Natural killer cell treated with Interleukin-12 subunit alpha and Interleukin-12 subunit beta and Interleukin-15 and Interleukin-18, amount 100 ng/mL, for 72 hours (primary cell): ENCODE data around the gene SNPH. TPM values are rescaled to one million over a fixed set of nuclear protein-coding genes. Genes with fewer than 3 reads are reported as not detected.
A peak's percentile ranks its signal among the peaks of the same experiment; 100 is the strongest.

ENCODE experiments used
- ATAC-seq, 2 donors: fragments of 150-1000 bp; cut with Tn5 transposase in 1 of 2; sonication (Bioruptor Pico), chemical (Tn5 transposase) in 1 of 2; 2 replicates each; pipeline ENCODE4 v1.10.0; 2021
- DNase-seq: peaks from one replicate; pipeline ENCODE4 v3.0.0; 2022; ENCODE audit warnings: low spot score
- H3K27ac Mint-ChIP-seq, 2 donors: 1 replicate in 1 of 2; 2 replicates in 1 of 2; pipeline ENCODE4 v1.8.0; 2022; ENCODE audit warnings: mixed read lengths in 2 of 2, mild to moderate bottlenecking in 1 of 2, moderate library complexity in 1 of 2
- H3K27me3 Mint-ChIP-seq, 2 donors: 1 replicate in 1 of 2; 2 replicates in 1 of 2; pipeline ENCODE4 v1.8.0; 2022; ENCODE audit warnings: mixed read lengths in 2 of 2
- H3K36me3 Mint-ChIP-seq: one replicate; pipeline ENCODE4 v1.8.0; 2022; ENCODE audit warnings: mixed read lengths
- H3K4me1 Mint-ChIP-seq, 2 donors: 1 replicate in 1 of 2; 2 replicates in 1 of 2; pipeline ENCODE4 v1.8.0; 2022; ENCODE audit warnings: low read depth in 2 of 2, mixed read lengths in 2 of 2, mild to moderate bottlenecking in 1 of 2
- H3K4me3 Mint-ChIP-seq: one replicate; pipeline ENCODE4 v1.8.0; 2022; ENCODE audit warnings: mixed read lengths
- H3K9me3 Mint-ChIP-seq: 2 replicates; pipeline ENCODE4 v1.8.0; 2022; ENCODE audit warnings: mixed read lengths
- total RNA-seq, 2 donors: library from RNA; stranded (reverse); gene quantifications; one replicate each; pipeline ENCODE4 v1.2.3, GENCODE V29; 2022

Gene SNPH
- total RNA-seq, 2 donors from 2014 or later = 1.5 to 1.9 TPM

GRCh38 chr20:1300083-1300840, 34.2 kb downstream of the SNPH start:
- H3K4me3 Mint-ChIP-seq = no peak overlapping the region
- H3K36me3 Mint-ChIP-seq = no peaks in the 10 kb centered on the region
- peaks cover 6 to 9% of the 10 kb centered on the region in 2 donors for H3K4me1 Mint-ChIP-seq
- no peaks in the 10 kb centered on the region for H3K9me3 Mint-ChIP-seq
- H3K27ac Mint-ChIP-seq = peak overlapping the region; percentile 62 to 88
- DNase-seq (peak; percentile 50), ATAC-seq (no peak)
- no peaks in the 10 kb centered on the region for H3K27me3 Mint-ChIP-seq

DNA sequence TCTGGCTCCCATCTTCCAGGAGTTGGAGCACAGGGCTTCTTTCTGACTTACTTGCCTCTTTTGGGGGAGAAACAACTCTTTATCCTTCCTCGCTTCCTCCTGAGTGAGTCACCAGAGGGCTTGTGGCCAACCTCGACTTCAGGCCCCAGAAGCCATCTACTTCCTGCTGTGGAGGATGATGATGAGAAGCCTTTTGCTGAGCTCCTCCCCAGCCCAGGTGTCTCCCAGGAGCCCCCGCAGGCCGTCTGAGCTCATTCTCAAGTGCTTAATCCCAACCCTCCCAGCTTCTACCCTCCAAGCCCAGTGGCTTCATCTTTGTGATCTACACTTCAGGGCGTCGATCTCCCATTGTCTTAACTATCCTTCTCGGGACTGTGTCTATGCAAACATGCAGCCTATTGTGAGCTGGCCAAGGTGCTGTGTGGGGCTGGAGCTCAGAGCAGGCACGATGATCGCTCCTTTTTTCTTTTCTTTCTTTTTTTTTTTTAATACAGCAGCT, 35.0 kb downstream of the SNPH start:
- no peaks in the 10 kb centered on the region for H3K27me3 Mint-ChIP-seq
- DNase-seq (peak; percentile 54), ATAC-seq (peak; percentile 48 to 76)
- H3K4me3 Mint-ChIP-seq = peak overlapping the region; percentile 16
- no peaks in the 10 kb centered on the region for H3K36me3 Mint-ChIP-seq
- H3K4me1 Mint-ChIP-seq = peaks cover 6 to 9% of the 10 kb centered on the region in 2 donors
- no peaks in the 10 kb centered on the region for H3K9me3 Mint-ChIP-seq
- peak overlapping the region; percentile 62 to 88 for H3K27ac Mint-ChIP-seq

DNA sequence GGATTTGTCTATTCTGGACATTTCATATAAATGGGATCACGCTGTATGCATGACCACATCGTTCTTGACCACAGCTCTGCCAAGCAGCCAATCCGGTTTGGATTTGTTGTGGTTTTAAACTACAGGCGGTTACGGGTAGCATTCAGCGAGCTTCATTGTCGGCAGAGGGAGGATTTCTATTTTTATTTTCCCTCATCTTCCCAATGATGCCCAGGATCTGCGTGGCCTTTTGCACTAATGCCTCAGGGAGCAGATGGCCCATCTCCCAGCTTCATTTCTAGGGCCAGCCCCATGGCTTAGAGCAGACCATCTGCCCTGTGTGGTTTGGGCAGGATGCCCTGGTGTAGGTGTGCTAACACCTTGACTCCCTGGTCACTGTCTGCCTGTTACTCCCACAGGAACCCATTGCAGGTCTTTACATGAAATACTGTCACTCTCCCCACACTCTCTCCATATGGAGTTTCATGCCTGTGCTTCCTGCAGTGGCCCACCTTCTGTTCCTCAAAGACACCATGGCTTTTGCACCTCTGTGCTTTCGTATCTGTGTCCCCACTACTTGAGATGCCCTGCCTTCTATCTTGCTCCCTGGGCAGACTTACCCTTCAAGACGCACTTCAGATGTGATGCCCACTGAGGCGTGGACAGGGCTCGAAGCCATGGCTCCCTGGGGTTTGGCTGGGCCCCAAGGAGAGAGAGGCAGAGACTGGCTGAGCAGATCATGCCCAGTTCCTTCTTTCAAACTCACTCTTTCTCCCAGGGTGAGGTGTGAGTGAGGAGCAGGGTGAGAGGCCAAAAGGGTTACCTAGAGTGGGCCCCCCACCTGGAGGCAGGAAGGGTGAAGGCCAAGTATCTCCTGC, 36.8 kb downstream of the SNPH start:
- no peak overlapping the region for H3K27ac Mint-ChIP-seq

DNA sequence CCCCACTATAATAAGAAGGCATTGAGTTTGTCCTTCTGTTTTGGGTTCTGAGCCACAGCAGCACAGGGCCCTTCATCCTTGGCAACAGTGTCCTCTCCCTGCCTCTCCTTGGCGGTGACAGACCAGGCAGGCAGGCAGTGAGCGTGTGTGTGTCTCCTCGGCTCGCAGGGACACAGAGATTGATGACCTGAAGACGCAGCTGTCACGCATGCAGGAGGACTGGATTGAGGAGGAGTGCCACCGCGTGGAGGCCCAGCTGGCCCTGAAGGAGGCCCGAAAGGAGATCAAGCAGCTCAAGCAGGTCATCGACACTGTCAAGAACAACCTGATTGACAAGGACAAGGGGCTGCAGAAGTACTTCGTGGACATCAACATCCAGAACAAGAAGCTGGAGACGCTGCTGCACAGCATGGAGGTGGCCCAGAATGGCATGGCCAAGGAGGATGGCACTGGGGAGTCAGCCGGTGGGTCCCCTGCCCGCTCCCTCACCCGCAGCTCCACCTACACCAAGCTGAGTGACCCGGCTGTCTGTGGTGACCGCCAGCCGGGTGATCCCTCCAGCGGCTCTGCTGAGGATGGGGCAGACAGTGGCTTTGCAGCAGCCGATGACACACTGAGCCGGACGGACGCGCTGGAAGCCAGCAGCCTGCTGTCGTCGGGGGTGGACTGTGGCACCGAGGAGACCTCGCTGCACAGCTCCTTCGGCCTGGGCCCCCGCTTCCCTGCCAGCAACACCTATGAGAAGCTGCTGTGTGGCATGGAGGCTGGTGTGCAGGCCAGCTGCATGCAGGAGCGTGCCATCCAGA, 38.8 kb downstream of the SNPH start:
- Mint-ChIP-seq H3K4me3 (no peak overlapping the region), H3K27ac (no peak overlapping the region), H3K9me3 (no peaks in the 10 kb centered on the region), H3K4me1 (peaks cover 6 to 9% of the 10 kb centered on the region in 2 donors), H3K27me3 (no peaks in the 10 kb centered on the region), H3K36me3 (no peaks in the 10 kb centered on the region)
- ATAC-seq (no peak), DNase-seq (peak; percentile 18)

More for the DNA sequence above, 36.8 kb downstream of the SNPH start:
- no peak for ATAC-seq
- peak; percentile 34 for DNase-seq
- H3K9me3 Mint-ChIP-seq = no peaks in the 10 kb centered on the region
- no peaks in the 10 kb centered on the region for H3K27me3 Mint-ChIP-seq
- no peaks in the 10 kb centered on the region for H3K36me3 Mint-ChIP-seq
- H3K4me3 Mint-ChIP-seq = no peak overlapping the region
- peaks cover 6 to 9% of the 10 kb centered on the region in 2 donors for H3K4me1 Mint-ChIP-seq

- Mint-ChIP-seq H3K36me3 (no peaks in the 10 kb centered on the region), H3K9me3 (no peaks in the 10 kb centered on the region), H3K4me1 (peaks cover 6 to 8% of the 10 kb centered on the region in 2 donors), H3K27me3 (no peaks in the 10 kb centered on the region), H3K4me3 (no peak overlapping the region), H3K27ac (no peak overlapping the region)
- no peak for ATAC-seq
- no peak for DNase-seq
Observed at GRCh38 chr20:1305712-1306111, 39.6 kb downstream of the SNPH start.

GRCh38 chr20:1306316-1307135, 40.4 kb downstream of the SNPH start:
- no peaks in the 10 kb centered on the region for H3K9me3 Mint-ChIP-seq
- no peak overlapping the region for H3K4me3 Mint-ChIP-seq
- H3K27me3 Mint-ChIP-seq = peaks cover 0 to 3% of the 10 kb centered on the region in 2 donors
- DNase-seq (peak; percentile 54), ATAC-seq (no peak)
- no peak overlapping the region for H3K27ac Mint-ChIP-seq
- H3K4me1 Mint-ChIP-seq = no peaks in the 10 kb centered on the region
- no peaks in the 10 kb centered on the region for H3K36me3 Mint-ChIP-seq

DNA sequence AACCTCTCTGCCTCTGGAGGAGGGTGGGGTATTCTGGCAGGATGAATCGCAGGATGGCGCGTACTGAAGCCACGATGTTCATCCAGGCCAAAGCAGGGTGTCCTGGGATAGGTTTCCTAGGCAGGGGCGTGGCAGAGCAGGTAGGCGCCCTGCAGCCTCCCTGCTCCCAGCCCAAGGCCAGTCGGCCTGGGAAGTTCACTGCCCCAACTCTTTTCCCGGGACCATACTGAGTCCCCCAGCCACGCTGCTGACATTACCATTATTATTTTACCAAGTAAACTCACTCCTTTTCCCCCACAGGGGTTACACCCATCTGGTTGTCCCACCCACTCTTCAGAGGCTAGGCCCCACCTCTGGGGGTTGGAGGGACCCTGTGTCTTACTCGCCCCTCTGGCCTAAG, 41.1 kb downstream of the SNPH start:
- Mint-ChIP-seq H3K4me3 (no peak overlapping the region), H3K9me3 (no peaks in the 10 kb centered on the region), H3K36me3 (no peaks in the 10 kb centered on the region), H3K27me3 (peaks cover 0 to 3% of the 10 kb centered on the region in 2 donors), H3K4me1 (no peaks in the 10 kb centered on the region), H3K27ac (no peak overlapping the region)
- no peak for ATAC-seq
- no peak for DNase-seq

DNA sequence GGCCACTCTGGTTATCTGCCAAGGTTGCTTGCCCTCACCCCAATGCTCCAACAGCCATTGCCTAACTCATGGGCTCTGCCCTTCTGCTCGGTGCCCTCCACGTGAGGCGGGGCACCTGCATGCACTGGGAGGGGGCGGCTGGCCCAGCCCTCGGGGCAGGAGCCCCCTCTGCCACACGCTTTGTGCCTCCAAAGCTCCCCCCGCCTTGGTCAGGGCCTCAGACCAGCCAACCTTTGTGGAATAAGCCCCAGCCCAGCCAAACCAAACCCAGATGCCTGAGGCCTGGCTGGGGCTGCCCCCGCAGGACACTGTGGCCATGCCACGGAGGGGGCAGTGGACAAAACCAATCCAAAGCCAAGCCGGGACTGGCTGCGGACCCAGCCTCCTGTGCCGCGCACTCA, 41.5 kb downstream of the SNPH start:
- Mint-ChIP-seq H3K36me3 (no peaks in the 10 kb centered on the region), H3K9me3 (no peaks in the 10 kb centered on the region), H3K27ac (no peak overlapping the region), H3K27me3 (peaks cover 0 to 3% of the 10 kb centered on the region in 2 donors), H3K4me1 (no peaks in the 10 kb centered on the region), H3K4me3 (no peak overlapping the region)
- ATAC-seq (no peak), DNase-seq (peak; percentile 56)

GRCh38 chr20:1308067-1308701, 42.1 kb downstream of the SNPH start:
- Mint-ChIP-seq H3K9me3 (no peaks in the 10 kb centered on the region), H3K27ac (no peak overlapping the region), H3K4me1 (no peaks in the 10 kb centered on the region), H3K27me3 (peaks cover 0 to 3% of the 10 kb centered on the region in 2 donors), H3K4me3 (no peak overlapping the region), H3K36me3 (no peaks in the 10 kb centered on the region)
- ATAC-seq (peak in 1 of 2 donors; percentile 2), DNase-seq (peak; percentile 32)

GRCh38 chr20:1308702-1309095, 42.6 kb downstream of the SNPH start:
- Mint-ChIP-seq H3K27ac (no peak overlapping the region), H3K9me3 (no peaks in the 10 kb centered on the region), H3K4me3 (no peak overlapping the region), H3K4me1 (no peaks in the 10 kb centered on the region), H3K27me3 (peaks cover under 1 to 3% of the 10 kb centered on the region in 2 donors), H3K36me3 (no peaks in the 10 kb centered on the region)
- ATAC-seq (no peak), DNase-seq (peak; percentile 42)

GRCh38 chr20:1309439-1309847, 43.3 kb downstream of the SNPH start:
- ATAC-seq (no peak), DNase-seq (peak; percentile 51)
- no peaks in the 10 kb centered on the region for H3K4me1 Mint-ChIP-seq
- no peak overlapping the region for H3K4me3 Mint-ChIP-seq
- no peak overlapping the region for H3K27ac Mint-ChIP-seq
- no peaks in the 10 kb centered on the region for H3K36me3 Mint-ChIP-seq
- H3K9me3 Mint-ChIP-seq = no peaks in the 10 kb centered on the region
- peaks cover 3 to 8% of the 10 kb centered on the region in 2 donors for H3K27me3 Mint-ChIP-seq

DNA sequence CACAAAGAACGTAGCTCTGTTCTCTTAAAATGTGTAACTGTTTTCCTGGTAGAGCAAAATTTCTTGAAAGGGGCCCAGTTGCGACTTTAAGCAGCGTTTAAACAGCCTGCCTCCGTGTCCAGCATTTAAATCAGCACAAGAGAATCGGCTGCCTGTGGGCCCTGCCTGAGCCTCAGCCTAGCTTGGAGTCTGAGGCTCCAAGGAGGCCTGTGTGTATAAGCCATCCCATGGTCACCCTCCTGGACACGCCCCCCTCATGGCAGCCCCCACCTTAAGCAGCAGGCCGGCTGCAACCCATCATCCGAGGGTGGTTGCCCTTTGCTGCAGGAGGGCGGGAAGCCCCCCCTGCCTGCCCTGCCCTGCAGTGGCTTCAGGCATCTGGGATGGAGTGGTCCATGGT, 44.0 kb downstream of the SNPH start:
- Mint-ChIP-seq H3K9me3 (no peaks in the 10 kb centered on the region), H3K27me3 (peaks cover 10 to 14% of the 10 kb centered on the region in 2 donors), H3K4me3 (no peak overlapping the region), H3K27ac (no peak overlapping the region), H3K36me3 (no peaks in the 10 kb centered on the region), H3K4me1 (no peaks in the 10 kb centered on the region)
- DNase-seq = peak; percentile 28
- no peak for ATAC-seq
